ENCODE measurements around the gene ASCL4. TPM values are rescaled to one million over a fixed set of nuclear protein-coding genes. Genes with fewer than 3 reads are reported as not detected.

The ASCL4 gene
- total and polyA plus RNA-seq, 2 of the 8 experiments (the other 6 are each of a cell fraction or from before 2014, with no cell fraction given) = not detected

- TF ChIP-seq CHD7 (IDR thresholded peaks at IDR 0.05; ENCODE audit: insufficient replicate concordance, low read length) (no peak), HDAC2 (IDR thresholded peaks at IDR 0.05; ENCODE audit: borderline replicate concordance in 1 of 2, low read depth in 2 of 2, low read length in 2 of 2) (no peak), RBBP5 (IDR thresholded peaks at IDR 0.05; ENCODE audit: borderline replicate concordance, low read depth, low read length) (no peak), EP300 (IDR thresholded peaks at IDR 0.05; ENCODE audit: borderline replicate concordance in 1 of 2, low read depth in 2 of 2, low read length in 2 of 2) (no peak), KDM5A (IDR thresholded peaks at IDR 0.05; ENCODE audit: low read length) (no peak), POLR2AphosphoS5 (IDR thresholded peaks at IDR 0.05; ENCODE audit: low read depth, low read length) (no peak), KDM1A (IDR thresholded peaks at IDR 0.05; ENCODE audit: borderline replicate concordance, low read length) (no peak), ATF2 (IDR thresholded peaks at IDR 0.05; ENCODE audit: low read length) (no peak)
These were observed 33.1 kb downstream of the ASCL4 start (continued) for GRCh38 chr12:107807471-107808150.

All from H1 (cell line).